ENCODE data around the gene PNPLA2. TPM values are rescaled to one million over a fixed set of nuclear protein-coding genes. Genes with fewer than 3 reads are reported as not detected.

Gene PNPLA2
- total and polyA plus RNA-seq, 2 of the 8 experiments (the other 6 are each of a cell fraction or from before 2014, with no cell fraction given): 30.9 to 62.1 TPM

- Histone ChIP-seq H2AFZ (ENCODE audit: low read length) (no peak overlapping the region), H3K4me1 (replicated peaks in 1 of 4; ENCODE audit: control insufficient read depth in 3 of 4, insufficient read depth in 4 of 4, low read length in 3 of 4) (peaks cover 4 to 33% (median 21%) of the 10 kb centered on the region in 4 experiments), H2BK5ac (ENCODE audit: low read depth, low read length) (no peak overlapping the region), H3K4me2 (ENCODE audit: insufficient read depth in 1 of 2, low read depth in 2 of 2, low read length in 2 of 2) (no peak overlapping the region), H3K4ac (replicated peaks; ENCODE audit: insufficient read length, low read depth, low read length) (no peak overlapping the region), H4K5ac (ENCODE audit: insufficient read length, low read depth, low read length) (no peak overlapping the region), H2AK5ac (ENCODE audit: low read depth, low read length) (no peak overlapping the region), H3K79me2 (ENCODE audit: control insufficient read depth in 1 of 2, insufficient read depth in 2 of 2, low read length in 2 of 2) (peaks cover 0 to 5% of the 10 kb centered on the region in 2 experiments; a peak in 1 of 4 replicates), H4K91ac (replicated peaks; ENCODE audit: insufficient read length, low read length) (no peak overlapping the region), H3K9me3 (ENCODE audit: insufficient read depth in 2 of 2, low read depth in 1 of 2, low read length in 1 of 2) (no peaks in the 10 kb centered on the region), H3K4me3 (ENCODE audit: extremely low read depth in 1 of 4, insufficient read depth in 2 of 4, low read depth in 3 of 4, low read length in 4 of 4) (no peak overlapping the region), H3K14ac (ENCODE audit: insufficient read length) (no peak overlapping the region), H3K9ac (replicated peaks in 1 of 4; ENCODE audit: extremely low read depth in 1 of 4, low read depth in 3 of 4, low read length in 3 of 4) (no peak overlapping the region), H4K20me1 (replicated peaks in 1 of 2; ENCODE audit: control insufficient read depth in 1 of 2, insufficient read depth in 2 of 2, low read length in 2 of 2) (peaks cover 2 to 12% of the 10 kb centered on the region in 2 experiments), H3K79me1 (ENCODE audit: low read depth, low read length) (0 out of 2 replicates have a peak, but pooled peaks cover 7% of the 10 kb centered on the region), H2BK12ac (ENCODE audit: low read depth, low read length) (no peak overlapping the region), H3K27me3 (replicated peaks in 1 of 4; ENCODE audit: control insufficient read depth in 3 of 4, extremely low read depth in 1 of 4, insufficient read depth in 3 of 4, low read length in 3 of 4) (no peaks in the 10 kb centered on the region), H3K23me2 (ENCODE audit: low read depth, low read length) (peaks cover 7% of the 10 kb centered on the region), H3K23ac (ENCODE audit: insufficient read length) (no peak overlapping the region), H3K56ac (replicated peaks; ENCODE audit: insufficient read length, low read depth, low read length) (no peak overlapping the region), H3K36me3 (ENCODE audit: control insufficient read depth in 2 of 4, insufficient read depth in 4 of 4, low read length in 3 of 4) (peaks cover 0 to 14% (median 0%) of the 10 kb centered on the region in 4 experiments; a peak in 3 of 8 replicates), H2BK20ac (ENCODE audit: low read length) (no peak overlapping the region), H2BK15ac (ENCODE audit: low read length) (no peak overlapping the region), H3K27ac (ENCODE audit: low read depth, low read length) (no peak overlapping the region), H3K18ac (ENCODE audit: extremely low read depth, low read length) (no peak overlapping the region), H4K8ac (ENCODE audit: extremely low read depth, insufficient read depth, low read length) (peak overlapping the region; percentile 46; the same call in 1 of the 2 replicates), H2BK120ac (replicated peaks; ENCODE audit: low read depth, low read length) (no peak overlapping the region)
- no peak for TF ChIP-seq RXRA (IDR thresholded peaks at IDR 0.05; ENCODE audit: insufficient read depth, low read depth, low read length)
- no peak for TF ChIP-seq EGR1 (IDR thresholded peaks at IDR 0.05; ENCODE audit: borderline replicate concordance, low read depth, low read length)
- no peak for TF ChIP-seq POLR2AphosphoS5 (IDR thresholded peaks at IDR 0.05; ENCODE audit: low read depth, low read length)
- no peak for TF ChIP-seq POU5F1 (IDR thresholded peaks at IDR 0.05; ENCODE audit: low read depth, low read length)
- TF ChIP-seq HDAC6 (IDR thresholded peaks at IDR 0.05; ENCODE audit: low read depth, low read length): no peak
- no peak for TF ChIP-seq RNF2 (IDR thresholded peaks at IDR 0.05; ENCODE audit: borderline replicate concordance, low read depth, low read length, missing control alignments, poor library complexity, severe bottlenecking)
- no peak for TF ChIP-seq JUN (IDR thresholded peaks at IDR 0.05; ENCODE audit: low read depth, low read length)
- no peak for TF ChIP-seq FOSL1 (IDR thresholded peaks at IDR 0.05; ENCODE audit: insufficient read depth, low read depth, low read length)
- TF ChIP-seq NRF1 (IDR thresholded peaks at IDR 0.05; ENCODE audit: low read depth, low read length): no peak
- TF ChIP-seq EP300 (IDR thresholded peaks at IDR 0.05; ENCODE audit: borderline replicate concordance in 1 of 2, low read depth in 2 of 2, low read length in 2 of 2): no peak
- no peak for TF ChIP-seq CBX5 (IDR thresholded peaks at IDR 0.05; ENCODE audit: low read depth, low read length)
- FAIRE-seq (no peak), DNase-seq (ENCODE audit: low read depth in 1 of 2, low spot score in 2 of 2) (no peak)
- WGBS, 2 experiments (ENCODE audit: extremely low coverage in 1 of 2, insufficient coverage in 1 of 2, insufficient read length in 1 of 2, insufficient replicate concordance in 2 of 2, low coverage in 1 of 2, low lambda C conversion rate in 2 of 2, missing lambda C conversion rate in 1 of 2): 96% methylated on average over 27 of the region's 31 CpGs; no CpG with 5 or more reads in 1 of the 2 experiments
- CTCF ChIA-PET (ENCODE audit: partially characterized antibody): interaction anchor here (1.6 to 3.4 kb wide), 3 partner anchors 8 to 11 kb away, joined by 5 to 14 read pairs (median 10); no protein-coding TSS in a partner anchor
- POLR2A ChIA-PET (ENCODE audit: partially characterized antibody): interaction anchor here (0.6 to 53.0 kb wide), 5 partner anchors 8 to 36 kb away, joined by 3 to 1917 read pairs (median 5); partner anchors contain the start of genes CD151, CRACR2B, PIDD1 and PNPLA2
Measured at GRCh38 chr11:794013-794765, 24.5 kb upstream of the PNPLA2 start.

Data from H1 (cell line).